Vagina (tissue), 2 donors: Measurements from ENCODE around the gene SULF2. TPM values are rescaled to one million over a fixed set of nuclear protein-coding genes. Genes with fewer than 3 reads are reported as not detected.

Experiments used
- DNase-seq, 2 donors: peaks; one replicate each; pipeline ENCODE4 v3.0.0-alpha.2; 2017; ENCODE audit errors: extremely low spot score in 2 of 2
- H3K27ac ChIP-seq: fragments of 200-600 bp; sonication (generic); one replicate; pipeline ENCODE4 v1.5.1; 2019
- H3K27me3 ChIP-seq: fragments of 200-600 bp; sonication (generic); one replicate; pipeline ENCODE4 v1.5.1; 2019
- H3K36me3 ChIP-seq, 2 donors: fragments of 200-600 bp; sonication (generic); one replicate each; pipeline ENCODE4 v1.5.1; 2017 to 2019
- H3K4me1 ChIP-seq: fragments of 200-600 bp; sonication (generic); one replicate; pipeline ENCODE4 v1.5.1; 2019
- H3K4me3 ChIP-seq, 2 donors: fragments of 200-600 bp; sonication (generic); 1 replicate in 1 of 2; 2 replicates in 1 of 2; pipeline ENCODE4 v1.5.1; 2016 to 2019
- H3K9me3 ChIP-seq: fragments of 200-600 bp; sonication (generic); one replicate; pipeline ENCODE4 v1.5.1; 2019
- CTCF ChIP-seq, 3 experiments: fragments of 450-650 bp in 2 of 3; fragments of 200-600 bp in 1 of 3; sonication (generic) in 1 of 3; IDR thresholded peaks; one replicate each; pipeline ENCODE4 v1.5.1; 2017 to 2019; ENCODE audit warnings: antibody characterized with exemption in 3 of 3, mild to moderate bottlenecking in 2 of 3, moderate library complexity in 2 of 3
- POLR2A ChIP-seq, 2 donors: fragments of 450-650 bp; IDR thresholded peaks; one replicate each; pipeline ENCODE4 v1.6.1; 2017; ENCODE audit warnings: antibody characterized with exemption in 2 of 2, mild to moderate bottlenecking in 2 of 2, moderate library complexity in 2 of 2
- POLR2AphosphoS5 ChIP-seq, 2 donors: sonication (generic); formaldehyde crosslinking; IDR thresholded peaks; one replicate each; pipeline ENCODE4 v1.9.0; 2017; ENCODE audit warnings: antibody characterized with exemption in 2 of 2, mild to moderate bottlenecking in 2 of 2, low read depth in 1 of 2; ENCODE audit not compliant: insufficient read depth in 1 of 2
- intact Hi-C: fragments of 100-400 bp; cut with DNase I; formaldehyde crosslinking; loops from one replicate; pipeline ENCODE4 v1.15.1; 2023
- total RNA-seq: library from RNA; depleted of rRNA; stranded (reverse); fragments of >200 nt; gene quantifications from one replicate; pipeline ENCODE4 v1.2.3, GENCODE V29; 2016

SULF2 gene
- total RNA-seq, 1 donor from 2014 or later, result 157 TPM

DNA sequence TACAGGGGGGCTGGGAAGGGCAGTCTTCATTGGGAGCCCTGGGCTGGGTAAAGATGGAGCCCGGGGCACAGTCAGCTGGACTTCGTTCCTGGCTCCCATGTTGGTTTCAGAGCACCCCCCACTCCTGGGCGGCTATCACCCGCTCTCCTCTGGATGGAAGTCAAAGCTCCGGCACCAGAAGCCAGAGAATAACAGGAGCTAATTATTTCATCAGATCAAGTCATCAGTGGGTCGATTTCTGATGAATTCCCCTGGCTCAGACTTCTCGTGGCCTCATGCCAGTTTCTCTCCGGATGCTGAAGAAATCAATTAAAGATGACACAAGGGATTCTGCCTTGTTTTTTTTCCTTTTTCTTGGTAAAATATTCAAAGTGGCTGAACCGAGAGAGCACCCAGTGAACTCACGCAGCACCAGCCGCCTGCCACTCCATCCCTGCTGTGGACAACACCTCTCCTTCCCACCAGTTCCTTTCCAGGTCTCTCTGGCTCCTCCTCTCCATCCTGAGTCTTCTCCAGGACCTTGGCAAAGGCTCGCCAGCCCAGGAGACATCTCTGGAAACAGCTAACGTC is 22.5 kb downstream of the SULF2 start:
- no peak overlapping the region for H3K4me3 ChIP-seq
- no peaks in the 10 kb centered on the region for H3K27me3 ChIP-seq
- no peaks in the 10 kb centered on the region for H3K36me3 ChIP-seq
- H3K4me1 ChIP-seq, result peaks cover 28% of the 10 kb centered on the region
- DNase-seq, result no peak
- H3K27ac ChIP-seq, result no peak overlapping the region
- intact Hi-C loops, result no loop called here
- H3K9me3 ChIP-seq, result no peaks in the 10 kb centered on the region
- no peak for TF ChIP-seq CTCF (IDR thresholded peaks at IDR 0.05)
- TF ChIP-seq POLR2A (IDR thresholded peaks at IDR 0.05), result no peak
- TF ChIP-seq POLR2AphosphoS5 (IDR thresholded peaks at IDR 0.05; ENCODE audit: insufficient read depth in 1 of 2, low read depth in 1 of 2), result no peak

DNA sequence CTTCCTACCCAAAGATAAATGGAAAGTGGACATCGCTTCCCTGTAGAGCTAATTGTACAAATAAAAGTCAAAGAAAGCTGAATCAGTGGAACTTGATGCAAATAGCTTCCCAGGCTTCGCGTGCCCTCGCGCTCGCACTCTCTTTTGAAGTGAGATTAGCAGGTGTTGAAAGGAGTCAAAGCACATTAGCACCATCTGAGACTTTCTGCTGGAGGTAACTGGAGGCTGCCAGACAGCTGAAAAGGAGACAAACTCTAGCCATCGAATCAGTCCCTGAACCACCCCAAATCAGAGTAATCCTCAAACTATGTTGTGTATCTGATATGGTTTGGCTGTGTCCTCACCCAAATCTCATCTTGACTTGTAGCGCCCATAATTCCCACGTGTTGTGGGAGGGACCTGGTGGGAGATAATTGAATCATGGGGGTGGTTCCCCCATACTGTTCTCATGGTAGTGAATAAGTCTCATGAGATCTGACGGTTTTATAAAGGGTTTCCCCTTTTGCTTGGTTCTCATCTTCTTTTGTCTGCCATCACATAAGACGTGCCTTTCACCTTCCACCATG is 23.7 kb downstream of the SULF2 start:
- Histone ChIP-seq H3K9me3 (no peaks in the 10 kb centered on the region), H3K4me3 (no peak overlapping the region), H3K36me3 (peaks cover 0 to 12% of the 10 kb centered on the region in 2 donors), H3K27ac (no peak overlapping the region), H3K4me1 (peaks cover 28% of the 10 kb centered on the region), H3K27me3 (no peaks in the 10 kb centered on the region)
- intact Hi-C loops, result no loop called here
- TF ChIP-seq POLR2AphosphoS5 (IDR thresholded peaks at IDR 0.05; ENCODE audit: insufficient read depth in 1 of 2, low read depth in 1 of 2), result no peak
- no peak for TF ChIP-seq CTCF (IDR thresholded peaks at IDR 0.05)
- TF ChIP-seq POLR2A (IDR thresholded peaks at IDR 0.05), result no peak
- DNase-seq, result no peak

DNA sequence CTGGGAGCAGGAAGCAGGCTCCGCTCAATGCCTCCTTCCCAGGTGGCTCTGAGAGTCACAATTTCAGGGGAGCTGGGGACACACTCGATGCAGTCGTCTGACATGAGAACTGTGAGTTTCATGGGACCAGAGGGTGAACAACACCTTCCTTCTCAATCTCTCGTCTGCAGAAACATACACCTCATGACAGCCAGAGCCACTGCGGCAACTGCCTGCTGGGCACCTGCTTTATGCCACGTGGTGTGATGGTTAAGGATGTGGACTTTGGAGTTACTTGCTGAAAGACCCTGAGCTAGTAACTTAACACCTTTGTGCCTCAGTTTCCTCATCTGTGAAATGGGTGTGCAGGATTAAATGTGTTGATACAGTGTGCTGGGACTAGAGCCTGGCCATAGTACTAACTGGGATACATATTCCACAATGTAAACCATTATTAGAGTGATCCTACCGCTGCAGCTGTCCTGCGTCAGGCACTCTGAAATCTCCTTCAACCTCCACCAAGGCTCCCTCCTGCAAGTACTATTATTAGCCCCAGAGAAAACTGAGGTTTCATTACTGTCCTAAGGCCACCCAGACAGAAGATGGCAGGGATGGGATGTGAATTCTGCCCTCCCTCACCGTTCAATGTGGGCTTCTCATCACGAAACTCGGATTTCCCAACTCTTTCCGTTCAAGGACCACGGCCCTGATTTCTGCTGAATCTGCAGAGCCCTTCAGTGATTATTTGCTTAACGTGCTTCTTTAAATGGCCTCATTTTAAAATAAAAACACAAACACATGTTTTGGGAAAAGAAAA is 24.4 kb downstream of the SULF2 start:
- TF ChIP-seq POLR2A (IDR thresholded peaks at IDR 0.05), result no peak
- no peak for TF ChIP-seq CTCF (IDR thresholded peaks at IDR 0.05)
- TF ChIP-seq POLR2AphosphoS5 (IDR thresholded peaks at IDR 0.05; ENCODE audit: insufficient read depth in 1 of 2, low read depth in 1 of 2), result no peak
- intact Hi-C loops, result no loop called here

GRCh38 chr20:47758517-47759450 is 26.5 kb downstream of the SULF2 start:
- Histone ChIP-seq H3K27ac (no peak overlapping the region), H3K36me3 (peaks cover 0 to 24% of the 10 kb centered on the region in 2 donors), H3K27me3 (no peaks in the 10 kb centered on the region), H3K9me3 (no peaks in the 10 kb centered on the region), H3K4me3 (no peak overlapping the region), H3K4me1 (peaks cover 19% of the 10 kb centered on the region)
- TF ChIP-seq POLR2A (IDR thresholded peaks at IDR 0.05) (no peak), CTCF (IDR thresholded peaks at IDR 0.05) (no peak), POLR2AphosphoS5 (IDR thresholded peaks at IDR 0.05; ENCODE audit: insufficient read depth in 1 of 2, low read depth in 1 of 2) (no peak)
- intact Hi-C loops, result no loop called here
- no peak for DNase-seq

More for the DNA sequence above, 24.4 kb downstream of the SULF2 start:
- Histone ChIP-seq H3K9me3 (no peaks in the 10 kb centered on the region), H3K4me3 (no peak overlapping the region), H3K27me3 (no peaks in the 10 kb centered on the region), H3K36me3 (peaks cover 0 to 18% of the 10 kb centered on the region in 2 donors), H3K27ac (no peak overlapping the region), H3K4me1 (peaks cover 23% of the 10 kb centered on the region)
- DNase-seq, result no peak
